ENCODE data around the gene CBFA2T2.
A peak's percentile ranks its signal among the peaks of the same experiment; 100 is the strongest.
"Not testable (repeated sequence)": the region's sequence is repeated elsewhere in the genome, so short reads cannot be mapped to it uniquely, and the experiment has no call there.

The CBFA2T2 gene

GRCh38 chr20:33549229-33549999 is 59.5 kb downstream of the CBFA2T2 start:
- no peak for DNase-seq (ENCODE audit: low read depth in 2 of 2)

GRCh38 chr20:33551778-33552177 is 61.9 kb downstream of the CBFA2T2 start:
- no peak for DNase-seq (ENCODE audit: low read depth in 2 of 2)

- DNase-seq (ENCODE audit: low read depth in 2 of 2) = no peak
These were observed 62.6 kb downstream of the CBFA2T2 start for GRCh38 chr20:33552519-33552918.

- DNase-seq (ENCODE audit: low read depth in 2 of 2) = no peak
These were observed 63.6 kb downstream of the CBFA2T2 start for GRCh38 chr20:33553516-33553915.

DNA sequence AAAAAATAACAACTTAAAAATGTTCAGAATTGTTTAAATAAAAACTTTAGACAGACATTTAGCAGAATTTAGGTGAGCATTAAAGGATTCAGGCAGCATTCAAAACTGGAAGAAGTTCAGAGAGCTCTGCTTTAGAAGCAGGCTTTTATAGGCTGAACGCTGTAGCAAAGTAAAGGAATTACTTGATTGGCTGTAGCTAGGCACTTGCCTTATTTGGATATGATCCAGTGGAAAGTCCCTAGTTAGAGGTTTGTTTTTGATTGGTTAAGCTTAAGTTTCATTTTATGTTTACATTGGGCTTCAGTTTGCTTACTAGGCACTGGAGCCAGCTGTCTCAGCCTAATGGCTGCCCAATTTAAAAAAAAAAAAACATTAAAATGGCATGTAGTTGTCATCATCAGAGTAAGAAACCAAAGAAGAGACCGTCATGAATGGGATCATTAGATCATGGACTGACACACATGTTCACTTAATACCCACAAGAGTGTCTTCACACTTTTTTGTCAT is 65.1 kb downstream of the CBFA2T2 start:
- peak; percentile 1 to 3 for DNase-seq (ENCODE audit: low read depth in 2 of 2)

DNA sequence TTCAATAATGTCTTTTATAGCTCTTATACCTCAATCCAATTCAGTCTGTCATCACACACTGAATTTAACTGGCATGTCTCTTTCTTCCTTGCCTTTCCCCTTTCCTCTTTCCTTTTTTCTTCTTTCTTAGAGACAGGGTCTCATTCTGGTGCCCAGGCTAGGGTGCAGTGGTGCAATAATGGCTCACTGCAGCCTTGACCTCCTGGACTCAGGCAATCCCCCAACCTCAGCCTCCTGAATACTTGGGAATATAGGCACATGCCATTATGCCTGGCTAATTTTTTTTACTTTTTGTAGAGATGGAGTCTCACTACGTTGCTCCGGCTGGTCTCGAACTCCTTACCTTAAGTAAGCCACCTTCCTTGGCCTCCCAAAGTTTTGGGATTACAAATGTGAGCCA is 65.9 kb downstream of the CBFA2T2 start:
- DNase-seq (ENCODE audit: low read depth in 2 of 2) = no peak

DNA sequence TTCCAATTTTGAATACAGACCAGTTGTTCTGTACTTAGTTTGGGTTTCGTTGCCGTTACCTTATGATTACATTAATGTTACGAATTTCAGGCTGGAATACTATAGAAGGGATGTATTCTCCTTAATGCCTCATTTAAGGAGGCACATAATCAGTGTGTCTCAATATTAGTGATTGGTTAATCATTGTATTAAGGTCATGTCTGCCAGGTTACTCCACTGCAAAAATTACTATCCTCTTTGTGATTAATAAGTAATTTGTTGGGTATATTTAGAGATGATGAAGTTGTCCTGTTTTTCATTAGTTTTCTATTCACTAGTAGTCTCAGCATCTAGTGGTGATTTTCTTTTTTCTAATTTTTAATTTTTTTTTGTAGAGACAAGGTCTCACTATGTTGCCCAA is 66.3 kb downstream of the CBFA2T2 start:
- DNase-seq (ENCODE audit: low read depth in 2 of 2) = no peak

- no peak for DNase-seq (ENCODE audit: low read depth in 2 of 2)
These were observed 68.7 kb downstream of the CBFA2T2 start for GRCh38 chr20:33558348-33559144.

- no peak for DNase-seq (ENCODE audit: low read depth in 2 of 2)
These were observed 69.3 kb downstream of the CBFA2T2 start for GRCh38 chr20:33559212-33559611.

DNA sequence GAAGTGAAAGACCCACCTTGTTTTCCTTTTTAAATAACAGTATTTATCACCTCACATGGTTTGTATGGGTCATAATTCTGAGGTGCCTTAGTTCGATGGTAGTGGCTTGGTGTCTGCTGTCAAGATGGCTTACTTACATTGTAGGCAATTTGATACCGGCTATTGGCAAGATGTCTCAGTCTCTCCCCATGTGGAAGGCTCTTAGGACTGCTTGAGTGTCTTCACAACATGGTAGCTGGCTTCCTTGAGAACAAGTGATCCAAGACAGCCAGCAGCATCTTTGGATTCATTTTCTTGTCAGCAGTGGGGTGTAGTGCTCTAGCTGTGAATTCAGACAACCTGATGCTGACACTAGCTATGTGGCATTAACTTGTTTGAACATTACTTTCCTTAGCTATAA is 70.1 kb downstream of the CBFA2T2 start:
- no peak for DNase-seq (ENCODE audit: low read depth in 2 of 2)

DNA sequence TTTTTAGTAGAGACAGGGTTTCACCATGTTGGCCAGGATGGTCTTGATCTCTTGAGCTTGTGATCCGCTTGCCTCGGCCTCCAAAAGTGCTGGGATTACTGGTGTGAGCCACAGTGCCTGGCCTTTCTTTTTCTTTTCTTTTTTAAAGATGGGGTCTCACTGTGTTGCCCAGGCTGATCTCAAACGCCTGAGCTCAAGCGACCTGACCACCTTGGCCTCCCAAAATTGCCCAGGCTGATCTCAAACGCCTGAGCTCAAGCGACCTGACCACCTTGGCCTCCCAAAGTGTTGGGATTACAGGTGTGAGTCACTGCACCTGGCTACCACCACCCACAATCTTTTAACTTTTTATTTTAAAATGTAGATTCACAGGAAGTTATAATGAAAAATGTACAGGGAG is 71.2 kb downstream of the CBFA2T2 start:
- DNase-seq (ENCODE audit: low read depth in 2 of 2) = not testable (repeated sequence)

- no peak for DNase-seq (ENCODE audit: low read depth in 2 of 2)
These were observed 72.1 kb downstream of the CBFA2T2 start for GRCh38 chr20:33561692-33562601.

- no peak for DNase-seq (ENCODE audit: low read depth in 2 of 2)
These were observed 73.9 kb downstream of the CBFA2T2 start for GRCh38 chr20:33563788-33564187.

GRCh38 chr20:33566781-33567603 is 77.1 kb downstream of the CBFA2T2 start:
- no peak for DNase-seq (ENCODE audit: low read depth in 2 of 2)

DNA sequence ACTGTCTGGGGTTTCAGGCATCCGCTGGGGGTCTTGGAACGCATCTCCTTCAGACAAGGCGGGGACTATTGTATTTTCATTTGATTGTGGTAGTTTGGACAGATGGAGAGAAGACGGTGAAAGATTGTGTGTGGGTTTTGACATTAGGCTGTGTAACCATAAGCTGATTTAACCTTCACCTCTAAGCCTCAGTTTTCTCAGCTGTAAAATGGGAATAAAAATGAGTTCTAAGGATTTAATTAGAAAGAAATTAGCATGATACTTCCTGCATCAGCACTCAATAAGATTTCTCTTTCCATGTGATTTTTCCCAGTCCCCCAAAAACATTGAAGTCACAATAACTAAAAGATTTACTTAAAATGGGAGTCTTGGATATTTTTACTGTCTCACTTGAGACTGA is 78.1 kb downstream of the CBFA2T2 start:
- DNase-seq (ENCODE audit: low read depth in 2 of 2) = no peak

DNA sequence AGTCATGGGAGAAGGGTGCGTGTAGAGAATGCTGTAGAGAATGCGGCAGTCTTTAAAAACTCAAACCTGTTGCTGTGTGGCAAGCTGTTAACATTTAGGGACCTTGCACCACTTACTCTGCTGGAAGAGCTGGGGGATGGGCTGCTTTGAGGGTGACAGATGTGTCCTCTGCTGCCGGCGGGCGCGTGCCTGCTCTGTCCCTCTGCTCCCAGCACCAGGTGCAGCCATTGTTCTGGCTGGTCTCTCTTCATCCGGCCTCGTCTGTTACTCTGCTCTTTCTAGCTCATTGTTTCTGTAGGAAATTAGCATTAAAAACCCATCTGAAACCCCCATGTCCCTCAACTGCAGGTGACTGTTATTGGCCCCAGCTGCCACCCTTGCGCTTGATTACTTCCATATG is 78.5 kb downstream of the CBFA2T2 start:
- no peak for DNase-seq (ENCODE audit: low read depth in 2 of 2)

GRCh38 chr20:33568868-33569801 is 79.2 kb downstream of the CBFA2T2 start:
- DNase-seq (ENCODE audit: low read depth in 2 of 2) = no peak

DNA sequence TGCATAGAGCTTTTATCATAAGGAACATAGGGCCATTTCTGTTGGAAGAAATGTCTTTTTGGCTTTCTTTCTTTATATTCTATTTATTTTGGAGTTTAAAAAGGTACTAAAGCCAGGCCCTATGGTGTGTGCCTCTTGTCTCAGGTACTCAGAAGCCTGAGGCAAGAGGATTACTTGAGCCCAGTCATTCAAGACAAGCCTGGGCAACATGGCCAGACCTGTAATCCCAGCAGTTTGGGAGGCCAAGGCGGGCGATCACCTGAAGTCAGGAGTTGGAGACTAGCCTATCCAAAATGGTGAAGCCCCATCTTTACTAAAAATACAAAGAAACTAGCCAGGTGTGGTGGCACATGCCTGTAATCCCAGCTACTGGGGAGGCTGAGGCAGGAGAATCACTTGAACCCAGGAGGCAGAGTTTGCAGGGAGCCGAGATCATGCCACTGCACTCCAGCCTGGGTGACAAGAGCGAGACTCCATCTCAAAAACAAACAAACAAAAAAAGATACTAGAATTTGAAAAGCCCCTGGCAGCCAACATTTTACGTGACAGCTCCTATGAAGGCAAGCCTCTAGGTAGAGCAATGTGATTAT is 80.0 kb downstream of the CBFA2T2 start:
- DNase-seq (ENCODE audit: low read depth in 2 of 2) = no peak

DNA sequence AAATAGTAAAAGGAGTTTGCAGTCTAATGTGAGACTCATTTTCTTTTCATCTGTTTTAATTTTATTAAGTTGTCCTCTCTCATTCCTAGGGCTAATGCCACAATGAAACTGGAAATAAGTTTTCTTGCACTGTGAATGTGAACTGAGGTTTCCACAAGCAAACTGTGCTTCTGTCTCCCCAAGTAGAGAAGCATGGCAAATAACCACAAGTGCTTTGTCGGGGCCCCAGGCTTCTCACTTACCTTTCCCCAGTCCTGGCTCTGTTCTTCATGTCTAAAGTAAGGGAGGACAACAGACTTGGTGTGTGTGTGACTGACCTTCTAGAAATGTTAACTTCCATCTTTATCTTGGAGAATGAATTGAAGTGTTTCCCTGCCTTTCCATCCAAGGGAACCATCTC is 80.8 kb downstream of the CBFA2T2 start:
- no peak for DNase-seq (ENCODE audit: low read depth in 2 of 2)

Data from stimulated activated CD4-positive, alpha-beta T cell treated with anti-CD3 and anti-CD28 coated beads, Interleukin-1b, Interleukin-23, amount 100 ng/mL, for 4 hours (primary cell).